DMS153 (cell line): ENCODE data around the gene PPP1R1C.

Experiments
- DNase-seq: peaks from one replicate; lab custom pipeline; 2025; lab: John Stamatoyannopoulos, UW

PPP1R1C gene

GRCh38 chr2:181972431-181973170 is 13.1 kb upstream of the PPP1R1C start:
- DNase-seq = no peak

- DNase-seq = no peak
Observed at GRCh38 chr2:181973171-181973783, 12.4 kb upstream of the PPP1R1C start.

GRCh38 chr2:181977661-181978350 is 7.8 kb upstream of the PPP1R1C start:
- DNase-seq = no peak

- no peak for DNase-seq
Observed at GRCh38 chr2:181978351-181979150, 7.1 kb upstream of the PPP1R1C start.

- no peak for DNase-seq
Observed at GRCh38 chr2:181984060-181984459, 1.6 kb upstream of the PPP1R1C start.

GRCh38 chr2:181984814-181985631 is 630 bp upstream of the PPP1R1C start:
- peak; percentile 14 for DNase-seq

- no peak for DNase-seq
Observed at GRCh38 chr2:181988154-181988924, 2.7 kb downstream of the PPP1R1C start.

GRCh38 chr2:181989099-181989498 is 3.4 kb downstream of the PPP1R1C start:
- no peak for DNase-seq

- DNase-seq = peak; percentile 2
Observed at GRCh38 chr2:181991171-181991885, 5.7 kb downstream of the PPP1R1C start.

- no peak for DNase-seq
Observed at GRCh38 chr2:181992776-181993175, 7.1 kb downstream of the PPP1R1C start.

- DNase-seq = no peak
Observed at GRCh38 chr2:181995289-181995688, 9.6 kb downstream of the PPP1R1C start.

- peak; percentile 55 for DNase-seq
Observed at GRCh38 chr2:181998041-181998835, 12.6 kb downstream of the PPP1R1C start.

- DNase-seq = peak; percentile 0
Observed at GRCh38 chr2:181998891-181999654, 13.4 kb downstream of the PPP1R1C start.

- no peak for DNase-seq
Observed at GRCh38 chr2:181999911-182000310, 14.3 kb downstream of the PPP1R1C start.

- DNase-seq = no peak
Observed at GRCh38 chr2:182004945-182005520, 19.4 kb downstream of the PPP1R1C start.

GRCh38 chr2:182006595-182007341 is 21.1 kb downstream of the PPP1R1C start:
- no peak for DNase-seq

GRCh38 chr2:182014284-182014683 is 28.6 kb downstream of the PPP1R1C start:
- DNase-seq = no peak
